PC-9 (cell line): ENCODE data around the gene NRG2. TPM values are rescaled to one million over a fixed set of nuclear protein-coding genes. Genes with fewer than 3 reads are reported as not detected.

Experiments
- BruUV-seq: library from RNA; stranded (reverse); fragments of 400-500 nt; replicated peaks from 2 replicates; lab custom pipeline; 2021; lab: Mats Ljungman, UMichigan
- CTCF ChIA-PET: fragments of 300-600 bp; sonication (Branson Sonifier 250); formaldehyde crosslinking; loops from one replicate; lab custom pipeline; 2022; ENCODE audit warnings: antibody characterized with exemption; lab: Charles Lee
- POLR2A ChIA-PET: fragments of 300-600 bp; sonication (Branson Sonifier 250); formaldehyde crosslinking; loops from one replicate; lab custom pipeline; 2022; ENCODE audit warnings: antibody characterized with exemption; ENCODE audit not compliant: unreplicated experiment; lab: Charles Lee
- DNase-seq, 2 experiments: peaks; one replicate each; pipeline versions ENCODE4 v3.0.0 to v3.0.0-alpha.2; 2015 to 2022; ENCODE audit warnings: mixed read lengths in 1 of 2
- H2AFZ ChIP-seq: fragments of 200-600 bp; sonication (generic); 2 replicates; pipeline ENCODE4 v1.8.1; 2017; ENCODE audit warnings: antibody characterized with exemption
- H3F3A ChIP-seq: fragments of 200-600 bp; sonication (generic); 2 replicates; pipeline ENCODE4 v1.8.1; 2017; ENCODE audit warnings: antibody characterized with exemption, mild to moderate bottlenecking, low read depth; ENCODE audit not compliant: insufficient read depth
- H3K27ac ChIP-seq: fragments of 200-600 bp; sonication (generic); 2 replicates; pipeline ENCODE4 v1.6.1; 2016; ENCODE audit warnings: mixed run types
- H3K27me3 ChIP-seq: fragments of 200-600 bp; sonication (generic); 2 replicates; pipeline ENCODE4 v1.6.1; 2016; ENCODE audit warnings: low read depth, mixed run types; ENCODE audit not compliant: insufficient read depth
- H3K36me3 ChIP-seq: fragments of 200-600 bp; sonication (generic); 2 replicates; pipeline ENCODE4 v1.6.1; 2016; ENCODE audit warnings: low read depth, mixed run types
- H3K4me1 ChIP-seq: fragments of 200-600 bp; sonication (generic); replicated peaks from 2 replicates; pipeline ENCODE4 v1.6.1; 2016; ENCODE audit warnings: mixed run types; ENCODE audit not compliant: insufficient read depth
- H3K4me2 ChIP-seq: fragments of 200-600 bp; sonication (generic); 2 replicates; pipeline ENCODE4 v1.6.1; 2017; ENCODE audit warnings: mixed run types
- H3K4me3 ChIP-seq: fragments of 200-600 bp; sonication (generic); 2 replicates; pipeline ENCODE4 v1.6.1; 2016; ENCODE audit warnings: mixed run types
- H3K79me2 ChIP-seq: fragments of 200-600 bp; sonication (generic); 2 replicates; pipeline ENCODE4 v1.6.1; 2017; ENCODE audit warnings: low read depth, mixed run types
- H3K9me2 ChIP-seq: fragments of 200-600 bp; sonication (generic); 2 replicates; pipeline ENCODE4 v1.8.1; 2017; ENCODE audit warnings: mild to moderate bottlenecking; ENCODE audit not compliant: insufficient read depth
- H3K9me3 ChIP-seq: fragments of 200-600 bp; sonication (generic); 2 replicates; pipeline ENCODE4 v1.8.1; 2016; ENCODE audit warnings: low read depth; ENCODE audit not compliant: insufficient read depth
- H4K20me1 ChIP-seq: fragments of 200-600 bp; sonication (generic); 2 replicates; pipeline ENCODE4 v1.8.1; 2017; ENCODE audit not compliant: insufficient read depth
- EZH2 ChIP-seq: fragments of 200-600 bp; sonication (generic); IDR thresholded peaks from 2 replicates; pipeline ENCODE4 v1.8.0; 2017; ENCODE audit warnings: antibody characterized with exemption, low read depth
- intact Hi-C: fragments of 100-400 bp; cut with micrococcal nuclease; formaldehyde crosslinking; loops from one replicate; pipeline ENCODE4 v1.10.0; 2022; ENCODE audit not compliant: unreplicated experiment
- total RNA-seq: library from RNA; stranded (reverse); gene quantifications from 2 replicates; pipeline ENCODE4 v1.2.3, GENCODE V29; 2021
- TF ChIP-seq, protein P1 (sequence below): fragments of 200-600 bp; sonication (generic); conservative IDR thresholded peaks from 2 replicates; pipeline ENCODE4 v1.6.1; 2017; ENCODE audit warnings: mixed run types, antibody characterized with exemption, mild to moderate bottlenecking, moderate library complexity

The NRG2 gene
- total RNA-seq, 1 experiment from 2014 or later = not detected

GRCh38 chr5:140041492-140042392 is 1.4 kb downstream of the NRG2 start:
- peak overlapping the region; percentile 74 for H3K4me3 ChIP-seq
- peak overlapping the region; percentile 92 for H2AFZ ChIP-seq
- no peaks in the 10 kb centered on the region for H3K9me3 ChIP-seq
- no peaks in the 10 kb centered on the region for H4K20me1 ChIP-seq
- H3K27ac ChIP-seq = peak overlapping the region; percentile 59
- peak; percentile 63 to 85 for DNase-seq
- ChIA-PET POLR2A (no interaction called here), CTCF (interaction anchor here (0.5 to 0.6 kb wide), 2 partner anchors 80 to 1146 kb away, joined by 4 to 6 read pairs; no protein-coding TSS in a partner anchor)
- peak overlapping the region; percentile 90 for H3K4me2 ChIP-seq
- peaks cover 35% of the 10 kb centered on the region for H3K4me1 ChIP-seq
- H3K36me3 ChIP-seq = no peaks in the 10 kb centered on the region
- TF ChIP-seq, protein P1, sequence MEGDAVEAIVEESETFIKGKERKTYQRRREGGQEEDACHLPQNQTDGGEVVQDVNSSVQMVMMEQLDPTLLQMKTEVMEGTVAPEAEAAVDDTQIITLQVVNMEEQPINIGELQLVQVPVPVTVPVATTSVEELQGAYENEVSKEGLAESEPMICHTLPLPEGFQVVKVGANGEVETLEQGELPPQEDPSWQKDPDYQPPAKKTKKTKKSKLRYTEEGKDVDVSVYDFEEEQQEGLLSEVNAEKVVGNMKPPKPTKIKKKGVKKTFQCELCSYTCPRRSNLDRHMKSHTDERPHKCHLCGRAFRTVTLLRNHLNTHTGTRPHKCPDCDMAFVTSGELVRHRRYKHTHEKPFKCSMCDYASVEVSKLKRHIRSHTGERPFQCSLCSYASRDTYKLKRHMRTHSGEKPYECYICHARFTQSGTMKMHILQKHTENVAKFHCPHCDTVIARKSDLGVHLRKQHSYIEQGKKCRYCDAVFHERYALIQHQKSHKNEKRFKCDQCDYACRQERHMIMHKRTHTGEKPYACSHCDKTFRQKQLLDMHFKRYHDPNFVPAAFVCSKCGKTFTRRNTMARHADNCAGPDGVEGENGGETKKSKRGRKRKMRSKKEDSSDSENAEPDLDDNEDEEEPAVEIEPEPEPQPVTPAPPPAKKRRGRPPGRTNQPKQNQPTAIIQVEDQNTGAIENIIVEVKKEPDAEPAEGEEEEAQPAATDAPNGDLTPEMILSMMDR = no peak
- TF ChIP-seq EZH2 = no peak
- no TSS peak for BruUV-seq
- H3K79me2 ChIP-seq = no peaks in the 10 kb centered on the region
- H3F3A ChIP-seq = peaks cover 26% of the 10 kb centered on the region
- intact Hi-C loops = no loop called here
- H3K27me3 ChIP-seq = peaks cover 13% of the 10 kb centered on the region; the same call in 1 of the 2 replicates
- H3K9me2 ChIP-seq = no peaks in the 10 kb centered on the region

GRCh38 chr5:140041099-140041491 is 2.0 kb downstream of the NRG2 start:
- no peak overlapping the region for H2AFZ ChIP-seq
- no peaks in the 10 kb centered on the region for H4K20me1 ChIP-seq
- no peaks in the 10 kb centered on the region for H3K9me2 ChIP-seq
- H3K4me1 ChIP-seq = peaks cover 35% of the 10 kb centered on the region
- H3K27ac ChIP-seq = peak overlapping the region; percentile 59; the same call in 1 of the 2 replicates
- TF ChIP-seq EZH2 = no peak
- TF ChIP-seq, protein P1 = no peak
- intact Hi-C loops = no loop called here
- BruUV-seq = no TSS peak
- POLR2A ChIA-PET = interaction anchor here (0.6 kb wide), 1 partner anchor 670 kb away, joined by 3 read pairs; no protein-coding TSS in a partner anchor
- CTCF ChIA-PET = interaction anchor here (0.5 to 0.6 kb wide), 2 partner anchors 79 to 1146 kb away, joined by 4 to 6 read pairs; no protein-coding TSS in a partner anchor
- peaks cover 13% of the 10 kb centered on the region; the same call in 1 of the 2 replicates for H3K27me3 ChIP-seq
- peaks cover 26% of the 10 kb centered on the region for H3F3A ChIP-seq
- peak overlapping the region; percentile 90 for H3K4me2 ChIP-seq
- H3K36me3 ChIP-seq = no peaks in the 10 kb centered on the region
- no peak for DNase-seq
- H3K9me3 ChIP-seq = no peaks in the 10 kb centered on the region
- peak overlapping the region; percentile 74; the same call in 1 of the 2 replicates for H3K4me3 ChIP-seq
- no peaks in the 10 kb centered on the region for H3K79me2 ChIP-seq

- Histone ChIP-seq H3K9me3 (no peaks in the 10 kb centered on the region), H4K20me1 (no peaks in the 10 kb centered on the region), H3K79me2 (no peaks in the 10 kb centered on the region), H3K4me1 (peaks cover 35% of the 10 kb centered on the region), H3K36me3 (no peaks in the 10 kb centered on the region), H3K9me2 (no peaks in the 10 kb centered on the region), H3K27ac (0 out of 2 replicates have a peak overlapping the region, but pooled peaks have one; percentile 36), H3F3A (peaks cover 26% of the 10 kb centered on the region), H2AFZ (no peak overlapping the region), H3K4me3 (no peak overlapping the region), H3K27me3 (peaks cover 7% of the 10 kb centered on the region; the same call in 1 of the 2 replicates), H3K4me2 (peak overlapping the region; percentile 90)
- CTCF ChIA-PET = no interaction called here
- no peak for DNase-seq
- POLR2A ChIA-PET = interaction anchor here (0.6 kb wide), 1 partner anchor 671 kb away, joined by 3 read pairs; no protein-coding TSS in a partner anchor
- no TSS peak for BruUV-seq
- intact Hi-C loops = no loop called here
- no peak for TF ChIP-seq EZH2
- TF ChIP-seq, protein P1 = no peak
Measured at GRCh38 chr5:140040358-140040757, 2.7 kb downstream of the NRG2 start.
